ENCODE measurements around the gene PATE3. TPM values are rescaled to one million over a fixed set of nuclear protein-coding genes. Genes with fewer than 3 reads are reported as not detected.

The PATE3 gene
- not detected in 2 replicates for total RNA-seq

GRCh38 chr11:125787827-125788226, at the start of gene PATE3:
TSS of gene PATE3 (plus strand) at chr11:125788127. CDS start at chr11:125788152, 25 bp downstream.
- DNase-seq: no peak

DNA sequence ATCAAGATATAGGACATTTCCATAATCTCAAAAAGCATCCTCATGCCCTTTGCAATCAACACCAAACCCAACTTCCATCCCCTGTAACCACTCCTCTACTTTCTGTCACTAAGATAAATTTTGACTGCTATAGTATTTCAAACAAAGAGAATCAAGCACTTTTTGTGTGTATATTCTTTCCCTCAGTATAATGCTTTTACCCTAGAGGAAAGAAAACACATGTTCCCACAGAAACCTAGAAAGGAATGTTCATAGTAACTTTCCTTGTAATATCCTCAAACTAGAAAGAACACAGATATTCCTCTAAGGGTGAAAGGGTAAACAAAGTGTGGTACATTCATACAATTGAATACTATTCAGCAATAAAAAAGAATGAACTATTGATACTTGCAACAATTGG, 47.3 kb upstream of the PATE3 start:
- DNase-seq: no peak

GRCh38 chr11:125743681-125744080, 44.2 kb upstream of the PATE3 start:
- DNase-seq: no peak

DNA sequence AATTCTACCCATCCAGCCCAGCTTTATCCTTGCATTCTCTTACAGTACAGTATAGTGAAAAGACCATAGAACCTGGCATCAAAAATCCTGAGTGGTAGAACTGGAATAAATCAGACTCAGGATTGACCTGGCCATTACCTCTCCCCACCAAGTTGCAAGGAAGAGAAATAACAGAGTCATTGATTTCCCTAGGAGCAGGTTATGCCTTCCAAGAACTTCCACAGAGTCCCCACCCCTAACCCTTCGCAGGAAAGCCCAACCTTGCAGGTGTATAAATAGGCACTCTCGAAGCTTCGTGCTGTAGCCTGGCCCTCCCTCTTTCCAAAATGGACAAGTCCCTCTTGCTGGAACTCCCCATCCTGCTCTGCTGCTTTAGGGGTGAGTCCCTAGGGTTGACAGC, 41.9 kb upstream of the PATE3 start, which contains the start of gene PATE1:
Gene PATE1 (plus strand): TSS at position 301 of the 400 bp plus-strand sequence. CDS start 26 bp downstream, at position 327.
- no peak for DNase-seq

DNA sequence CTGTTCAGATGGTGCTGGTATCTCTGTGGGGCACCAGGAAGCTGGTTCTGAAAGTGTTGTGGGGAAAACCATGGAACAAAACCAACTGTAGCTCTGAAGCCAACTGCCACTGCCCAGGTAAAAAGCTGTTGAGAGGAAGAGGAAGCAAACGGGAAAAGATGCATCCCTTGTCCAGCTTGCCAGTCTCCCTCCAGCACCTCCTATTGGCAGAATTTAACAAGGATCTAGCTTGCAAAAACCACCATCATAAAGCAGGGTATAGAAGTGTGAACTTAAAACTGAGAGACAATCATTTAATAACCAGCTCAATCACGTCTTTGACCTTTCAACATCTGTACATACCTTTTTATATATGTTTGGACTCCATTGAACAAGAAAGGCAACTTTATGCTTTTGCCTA, 37.3 kb upstream of the PATE3 start:
- no peak for DNase-seq

- DNase-seq: no peak
Measured at GRCh38 chr11:125756050-125756449, 31.9 kb upstream of the PATE3 start.

DNA sequence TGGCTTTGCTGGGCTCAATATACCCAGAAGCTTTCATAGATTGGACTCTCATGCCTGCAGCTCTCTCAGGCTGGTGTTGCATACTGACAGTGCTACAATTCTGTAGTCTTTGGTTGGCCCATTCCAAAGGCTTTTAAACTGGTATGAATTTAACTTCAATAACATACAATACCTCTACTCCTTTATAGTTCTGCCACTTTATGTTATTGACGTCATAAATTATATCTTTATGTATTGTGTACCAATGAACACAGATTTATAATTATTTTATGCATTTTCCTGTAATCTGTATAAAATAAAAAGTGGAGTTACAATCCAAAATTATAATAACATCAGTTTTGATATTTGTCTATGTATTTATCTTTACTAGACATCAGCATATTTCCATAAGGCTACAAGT, 25.5 kb upstream of the PATE3 start:
- DNase-seq: no peak

DNA sequence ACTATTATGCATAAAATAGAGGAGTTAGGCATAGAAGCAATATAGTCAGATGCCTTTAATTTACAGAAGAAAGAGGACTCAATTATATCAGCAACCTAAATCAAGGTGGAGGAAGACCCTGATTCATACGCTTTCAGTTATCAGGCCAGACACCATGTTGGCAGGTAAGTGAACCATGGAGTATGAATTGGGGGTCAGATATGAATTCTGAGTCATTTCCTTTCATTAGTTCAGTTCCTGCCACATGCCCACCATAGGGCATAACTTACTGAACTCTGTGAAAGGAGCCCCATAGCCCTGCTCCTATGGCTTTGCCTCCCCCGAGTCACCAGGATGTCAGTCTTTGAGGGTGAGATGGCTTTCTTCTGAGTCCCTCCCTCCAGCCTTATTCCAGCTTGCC, 24.4 kb upstream of the PATE3 start:
- DNase-seq: no peak

GRCh38 chr11:125766251-125766650, 21.7 kb upstream of the PATE3 start:
- DNase-seq: no peak

- DNase-seq: no peak
Measured at GRCh38 chr11:125768336-125769046, 19.4 kb upstream of the PATE3 start.

GRCh38 chr11:125770583-125770982, 17.3 kb upstream of the PATE3 start:
- DNase-seq: no peak

GRCh38 chr11:125772834-125773505, 15.0 kb upstream of the PATE3 start:
- DNase-seq: no peak

DNA sequence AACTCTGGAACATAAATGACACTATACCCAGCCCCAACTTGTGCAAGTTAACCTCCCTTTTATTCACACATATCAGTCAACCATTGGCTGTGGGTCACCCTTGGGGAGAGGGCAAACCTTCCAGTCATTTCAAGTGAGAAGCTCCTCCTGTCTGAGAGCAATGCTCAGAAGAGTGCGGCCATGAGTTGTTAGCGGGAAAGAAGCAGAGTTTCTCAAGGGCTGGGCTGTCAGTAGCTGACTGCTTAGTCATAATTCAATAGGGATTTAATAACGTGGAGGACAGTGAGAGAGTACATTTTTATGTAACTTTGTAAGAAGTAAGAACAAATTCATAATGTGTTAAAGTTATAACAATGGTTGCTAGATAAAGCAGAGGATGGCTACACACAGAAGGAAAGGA, 14.4 kb upstream of the PATE3 start:
- DNase-seq: no peak

- peak; percentile 65 for DNase-seq
Measured at GRCh38 chr11:125777309-125777708, 10.6 kb upstream of the PATE3 start.

DNA sequence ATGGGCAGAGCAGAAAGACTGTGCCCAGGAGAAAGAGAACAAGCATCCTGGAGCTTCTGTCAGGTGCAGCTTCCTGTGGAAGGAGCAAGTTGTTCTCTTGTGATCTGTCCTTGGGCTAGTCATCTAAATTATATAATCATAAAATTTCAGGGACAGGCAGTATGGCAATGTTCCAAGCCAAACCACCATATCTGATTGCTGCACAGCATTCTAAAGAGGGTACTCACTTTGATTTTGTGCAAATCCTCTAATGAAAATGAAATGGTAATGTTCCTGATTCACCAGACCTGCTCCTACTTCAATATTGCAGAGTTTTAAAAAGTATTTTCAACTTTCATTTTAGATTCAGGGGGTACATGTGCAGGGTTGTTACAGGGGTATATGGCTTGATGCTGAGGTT, 9.2 kb upstream of the PATE3 start, which contains the start of gene PATE2:
Gene PATE2 (minus strand): TSS at position 101 of the 400 bp plus-strand sequence. CDS start 55 bp downstream, at position 46.
- no peak for DNase-seq

DNA sequence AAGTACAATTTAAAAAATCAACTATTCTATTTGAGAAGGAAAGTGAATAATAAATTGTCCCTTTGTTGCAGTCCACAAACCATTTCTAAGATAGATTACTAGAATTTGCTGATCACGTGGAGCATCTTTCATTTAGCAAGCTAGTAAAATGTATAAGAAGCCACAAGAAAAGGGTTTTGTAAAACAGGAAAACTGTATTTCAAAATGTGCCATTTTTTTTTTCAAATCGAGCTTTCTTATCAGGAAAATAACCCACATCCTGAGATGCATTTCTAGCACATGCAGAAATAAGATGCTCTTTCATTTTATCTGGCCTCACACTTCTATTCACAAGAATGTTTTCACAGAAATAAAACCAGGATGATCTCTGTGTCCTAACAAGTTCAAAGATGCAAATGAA, 3.2 kb upstream of the PATE3 start:
- no peak for DNase-seq

- no peak for DNase-seq
Measured at GRCh38 chr11:125790825-125791224, 2.9 kb downstream of the PATE3 start.

GRCh38 chr11:125797641-125798040, 9.7 kb downstream of the PATE3 start:
- DNase-seq: no peak

DNA sequence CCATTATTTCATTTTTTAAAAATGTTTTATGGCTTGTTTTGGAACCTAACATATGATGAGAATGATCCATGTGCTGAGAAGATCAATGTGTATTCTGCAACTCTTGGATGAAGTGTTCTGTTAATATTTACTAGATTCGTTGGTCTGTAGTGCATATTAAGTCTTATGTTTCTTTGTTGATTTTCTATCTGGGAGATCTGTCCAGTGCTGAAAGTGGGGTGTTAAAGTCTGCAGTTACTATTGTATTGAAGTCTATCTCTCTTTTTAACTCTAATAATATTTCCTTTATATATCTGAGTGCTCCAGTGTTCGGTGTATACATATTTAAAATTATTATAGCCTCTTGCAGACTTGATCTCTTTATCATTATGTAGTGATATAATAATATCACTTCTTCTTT, 11.9 kb downstream of the PATE3 start:
- no peak for DNase-seq

DNA sequence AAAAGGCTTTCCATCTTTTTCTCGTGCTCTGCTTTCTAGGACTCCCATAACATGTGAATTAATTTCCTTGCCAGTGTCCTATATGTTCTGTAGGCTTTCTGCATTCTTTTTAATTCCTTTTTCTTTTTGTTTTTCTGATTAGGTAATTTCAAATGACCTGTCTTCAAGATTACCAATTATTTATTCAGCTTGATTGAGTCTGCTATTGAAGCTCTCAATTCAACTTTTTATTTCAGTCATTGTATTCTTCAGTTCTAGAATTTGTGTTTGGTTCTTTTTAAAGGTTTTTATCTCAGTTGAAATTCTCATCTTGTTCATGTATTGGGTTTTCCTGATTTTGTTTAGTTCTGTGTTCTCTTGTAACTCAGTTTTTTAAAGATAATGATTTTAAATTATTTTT, 14.5 kb downstream of the PATE3 start:
- no peak for DNase-seq

- no peak for DNase-seq
Measured at GRCh38 chr11:125807909-125808308, 20.0 kb downstream of the PATE3 start.

DNA sequence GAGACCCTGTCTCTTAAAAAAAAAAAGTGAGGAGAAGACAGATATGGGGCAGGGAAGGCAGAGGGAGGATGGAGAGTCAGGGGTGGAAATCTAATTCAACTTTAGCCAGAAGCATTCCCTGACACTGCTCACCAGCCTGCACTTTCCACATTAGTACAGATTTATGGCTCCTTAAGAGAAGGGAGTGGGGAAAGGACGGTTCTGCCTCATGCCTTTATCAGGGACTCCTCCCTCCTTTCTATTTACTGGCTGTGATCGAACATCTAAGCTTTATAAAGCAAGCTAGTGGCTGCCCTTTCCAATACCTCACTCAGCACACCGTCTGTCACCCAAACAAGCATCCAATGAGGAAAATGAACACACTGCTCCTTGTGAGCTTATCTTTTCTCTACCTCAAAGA, 45.1 kb downstream of the PATE3 start, which contains the start of gene PATE4:
Gene PATE4 (plus strand): TSS at position 301 of the 400 bp plus-strand sequence. CDS start 44 bp downstream, at position 345.
- DNase-seq: no peak

GRCh38 chr11:125835748-125836147, 47.8 kb downstream of the PATE3 start:
- DNase-seq: no peak
